DND-41 (cell line): ENCODE data around the gene NAIP.
"Not testable (repeated sequence)": the region's sequence is repeated elsewhere in the genome, so short reads cannot be mapped to it uniquely, and the experiment has no call there.

Experiments used
- ATAC-seq: fragments of 200-7000 bp; cut with Tn5 transposase; 3 replicates; pipeline ENCODE4 v1.9.1; 2021; ENCODE audit warnings: low read depth; ENCODE audit not compliant: insufficient read depth
- DNase-seq: peaks from one replicate; pipeline ENCODE4 v3.0.0-alpha.2; 2020
- H2AFZ ChIP-seq: 2 replicates; pipeline ENCODE4 v1.6.0; 2012; ENCODE audit warnings: low read depth, low read length
- H3K27ac ChIP-seq: 2 replicates; pipeline ENCODE4 v1.5.1; 2012; ENCODE audit warnings: low read length, inconsistent platforms
- H3K27me3 ChIP-seq: fragments of 200-600 bp; sonication (generic); 2 replicates; pipeline ENCODE4 v1.6.0; 2012; ENCODE audit warnings: low read length, mild to moderate bottlenecking, inconsistent platforms; ENCODE audit not compliant: insufficient read depth, poor library complexity
- H3K36me3 ChIP-seq: 2 replicates; pipeline ENCODE4 v1.5.1; 2012; ENCODE audit warnings: low read length, inconsistent platforms; ENCODE audit not compliant: insufficient read depth
- H3K4me1 ChIP-seq: 2 replicates; pipeline ENCODE4 v1.5.1; 2012; ENCODE audit warnings: mild to moderate bottlenecking, low read length; ENCODE audit not compliant: insufficient read depth
- H3K4me2 ChIP-seq: 2 replicates; pipeline ENCODE4 v1.6.0; 2012; ENCODE audit warnings: mild to moderate bottlenecking, moderate library complexity, low read length, inconsistent platforms; ENCODE audit not compliant: insufficient read depth
- H3K4me3 ChIP-seq, 2 experiments: fragments of 200-600 bp in 1 of 2; shearing (Covaris generic) in 1 of 2; 2 replicates each; pipeline ENCODE4 v1.5.1; 2012 to 2016; ENCODE audit warnings: inconsistent platforms in 2 of 2, low read length in 2 of 2, mild to moderate bottlenecking in 2 of 2, low read depth in 1 of 2, moderate library complexity in 1 of 2
- H3K79me2 ChIP-seq: 2 replicates; pipeline ENCODE4 v1.6.0; 2012; ENCODE audit warnings: low read length, inconsistent platforms; ENCODE audit not compliant: insufficient read depth
- H3K9ac ChIP-seq: 2 replicates; pipeline ENCODE4 v1.6.0; 2012; ENCODE audit warnings: low read depth, mild to moderate bottlenecking, inconsistent platforms, low read length, moderate library complexity
- H3K9me3 ChIP-seq: 2 replicates; pipeline ENCODE4 v1.5.1; 2012; ENCODE audit warnings: low read length, moderate library complexity, mild to moderate bottlenecking, inconsistent platforms; ENCODE audit not compliant: insufficient read depth, severe bottlenecking
- H4K20me1 ChIP-seq: 2 replicates; pipeline ENCODE4 v1.6.0; 2012; ENCODE audit warnings: low read length; ENCODE audit not compliant: insufficient read depth

Gene NAIP

GRCh38 chr5:70984882-70985281 lies 40.3 kb downstream of the NAIP start:
- not testable (repeated sequence) for H3K9ac ChIP-seq, DNase-seq, H3K27ac ChIP-seq, H2AFZ ChIP-seq, H3K79me2 ChIP-seq, H3K4me1 ChIP-seq, H4K20me1 ChIP-seq, H3K36me3 ChIP-seq, H3K4me2 ChIP-seq, ATAC-seq, H3K9me3 ChIP-seq, H3K27me3 ChIP-seq, H3K4me3 ChIP-seq

- H2AFZ ChIP-seq, H3K27ac ChIP-seq, H3K36me3 ChIP-seq, H3K4me1 ChIP-seq, H3K4me3 ChIP-seq, H3K9ac ChIP-seq, ATAC-seq, H3K79me2 ChIP-seq, H3K9me3 ChIP-seq, DNase-seq, H4K20me1 ChIP-seq, H3K4me2 ChIP-seq, H3K27me3 ChIP-seq: not testable (repeated sequence)
These were observed 57.9 kb downstream of the NAIP start for GRCh38 chr5:70967220-70967619.

- H3K4me3 ChIP-seq, DNase-seq, H3K9me3 ChIP-seq, ATAC-seq, H3K36me3 ChIP-seq, H4K20me1 ChIP-seq, H3K79me2 ChIP-seq, H3K27me3 ChIP-seq, H3K4me1 ChIP-seq, H3K27ac ChIP-seq, H3K9ac ChIP-seq, H3K4me2 ChIP-seq, H2AFZ ChIP-seq: not testable (repeated sequence)
These were observed 60.6 kb downstream of the NAIP start for GRCh38 chr5:70964531-70964930.

DNA sequence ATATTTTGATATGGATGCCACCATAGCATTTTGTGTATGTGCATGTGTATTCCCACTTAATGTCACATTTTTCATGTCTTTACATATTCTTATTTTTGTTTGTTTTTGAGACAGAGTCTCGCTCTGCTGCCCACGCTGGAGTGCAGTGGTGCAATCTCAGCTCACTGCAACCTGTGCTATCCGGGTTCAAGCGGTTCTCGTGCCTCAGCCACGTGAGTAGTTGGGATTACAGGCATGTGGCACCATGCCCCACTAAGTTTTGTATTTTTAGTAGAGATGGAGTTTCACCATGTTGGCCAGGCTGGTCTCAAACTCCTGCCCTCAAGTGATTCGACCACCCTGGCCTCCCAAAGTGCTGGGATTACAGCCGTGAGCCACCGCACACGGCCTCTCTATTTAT lies 72.1 kb downstream of the NAIP start:
- not testable (repeated sequence) for H3K4me2 ChIP-seq, H3K4me1 ChIP-seq, H3K9me3 ChIP-seq, DNase-seq, H4K20me1 ChIP-seq, H3K4me3 ChIP-seq, H3K36me3 ChIP-seq, ATAC-seq, H3K9ac ChIP-seq, H3K79me2 ChIP-seq, H2AFZ ChIP-seq, H3K27ac ChIP-seq, H3K27me3 ChIP-seq

DNA sequence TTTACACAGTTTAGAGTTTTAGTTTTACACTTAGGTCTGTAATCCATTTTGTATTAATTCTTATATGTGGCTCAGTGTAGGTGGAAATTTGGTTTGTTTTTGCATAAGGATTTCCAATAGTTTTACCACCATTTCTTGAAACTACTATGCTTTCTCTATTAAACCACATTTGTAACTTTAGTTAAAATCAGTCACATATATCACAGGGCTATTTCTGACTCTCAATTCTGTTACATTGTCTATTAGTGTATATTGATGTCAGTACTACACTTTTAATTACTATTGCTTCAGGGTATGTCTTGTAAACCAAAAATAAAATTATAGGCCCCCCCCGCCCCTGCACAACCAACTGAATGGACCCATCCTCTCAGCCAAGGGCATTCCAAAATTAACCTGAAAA lies 92.6 kb downstream of the NAIP start:
- H4K20me1 ChIP-seq, H3K4me2 ChIP-seq, H3K36me3 ChIP-seq, ATAC-seq, H3K27me3 ChIP-seq, DNase-seq, H3K4me3 ChIP-seq, H3K79me2 ChIP-seq, H3K9me3 ChIP-seq, H2AFZ ChIP-seq, H3K9ac ChIP-seq, H3K27ac ChIP-seq, H3K4me1 ChIP-seq: not testable (repeated sequence)

- not testable (repeated sequence) for H3K79me2 ChIP-seq, H3K27ac ChIP-seq, H3K9me3 ChIP-seq, H3K4me2 ChIP-seq, H3K9ac ChIP-seq, H3K36me3 ChIP-seq, H2AFZ ChIP-seq, H4K20me1 ChIP-seq, H3K4me3 ChIP-seq, ATAC-seq, H3K4me1 ChIP-seq, H3K27me3 ChIP-seq, DNase-seq
These were observed 93.3 kb downstream of the NAIP start for GRCh38 chr5:70931709-70932368.

DNA sequence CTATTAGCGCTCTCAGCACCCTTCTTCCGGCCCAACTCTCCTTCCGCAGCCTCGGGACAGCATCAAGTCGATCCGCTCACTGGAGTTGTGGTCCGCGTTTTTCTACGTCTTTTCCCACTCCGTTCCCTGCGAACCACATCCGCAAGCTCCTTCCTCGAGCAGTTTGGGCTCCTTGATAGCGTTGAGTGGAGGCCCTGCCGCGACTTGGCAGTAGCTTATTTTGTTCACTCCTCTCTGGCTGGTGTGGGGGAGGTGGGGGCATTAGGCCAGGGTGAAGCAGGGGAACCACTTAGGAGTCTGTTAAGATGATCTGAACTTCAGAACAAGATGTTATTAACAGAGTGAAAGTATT lies 100.0 kb downstream of the NAIP start:
- not testable (repeated sequence) for H3K4me3 ChIP-seq, H3K9ac ChIP-seq, H3K79me2 ChIP-seq, H4K20me1 ChIP-seq, H3K4me1 ChIP-seq, H2AFZ ChIP-seq, DNase-seq, H3K4me2 ChIP-seq, H3K9me3 ChIP-seq, H3K36me3 ChIP-seq, H3K27me3 ChIP-seq, H3K27ac ChIP-seq
- ATAC-seq, result peak; percentile 61; the same call in 2 of the 3 replicates
